ENCODE data around the gene CORO6. TPM values are rescaled to one million over a fixed set of nuclear protein-coding genes. Genes with fewer than 3 reads are reported as not detected.

Gene CORO6
- total and polyA plus RNA-seq, 4 experiments from 2014 or later: 1.6 to 2.2 TPM; not detected in 2

DNA sequence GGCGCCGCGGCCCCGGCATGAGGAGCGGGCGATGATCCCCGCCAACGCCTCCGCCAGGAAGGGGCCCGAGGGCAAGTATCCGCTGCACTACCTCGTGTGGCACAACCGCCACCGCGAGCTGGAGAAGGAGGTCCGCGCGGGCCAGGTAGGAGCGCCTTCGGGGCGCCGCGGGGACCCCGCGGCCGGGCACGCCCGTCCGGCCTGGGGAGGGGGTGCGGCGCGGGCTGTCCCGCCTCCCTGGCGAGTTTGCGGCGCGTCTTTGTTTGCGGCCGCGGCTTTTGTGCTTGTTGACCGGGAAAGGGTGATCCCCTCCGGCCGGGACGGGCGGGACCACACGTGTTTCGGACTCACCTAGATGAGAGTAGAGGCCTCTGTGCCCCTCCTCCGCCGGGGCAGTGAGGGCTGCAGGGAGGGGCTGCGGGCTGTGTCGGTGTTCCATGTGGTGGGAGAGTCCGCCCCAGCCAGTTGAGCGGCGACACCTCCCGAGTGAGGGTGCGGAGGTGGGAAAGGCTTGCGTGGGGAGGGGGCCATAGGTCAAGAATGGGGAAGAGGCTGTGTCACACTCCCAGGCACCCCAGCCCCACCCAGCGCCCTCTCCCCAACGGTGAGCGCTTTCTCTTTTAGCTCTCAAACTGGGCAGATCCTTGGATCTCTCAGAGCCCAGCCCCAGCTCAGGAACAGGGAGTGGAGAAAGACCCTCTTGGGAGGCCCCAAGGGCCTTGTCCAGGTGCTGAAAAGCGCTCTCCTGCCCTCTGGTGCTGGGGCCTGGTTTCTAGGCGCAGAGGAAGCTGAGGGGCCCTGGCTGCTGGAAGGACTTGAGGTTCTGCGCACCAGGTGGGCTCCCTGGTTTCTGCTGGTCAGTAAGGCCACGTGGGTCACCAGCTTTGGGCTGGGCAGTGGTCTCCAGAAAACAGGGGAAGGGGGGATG lies 28.9 kb downstream of the CORO6 start:
- Mint-ChIP-seq H3K9me3 (no peaks in the 10 kb centered on the region), H3K36me3 (peaks cover 0 to 3% of the 10 kb centered on the region in 2 donors), H3K4me3 (peak overlapping the region; percentile 69 to 86 (median 74)), H3K27ac (peak overlapping the region in 1 of 7 donors; percentile 63), H3K27me3 (no peaks in the 10 kb centered on the region), H3K4me1 (peaks cover 13 to 32% (median 24%) of the 10 kb centered on the region in 4 donors)
- POLR2A ChIA-PET (ENCODE audit: partially characterized antibody): interaction anchor here (0.7 to 6.0 kb wide), 5 partner anchors 15 to 26 kb away, joined by 3 to 109 read pairs (median 21); partner anchors contain the start of genes ABHD15 and TP53I13
- Histone ChIP-seq H3K27ac (ENCODE audit: low read depth, low read length) (no peak overlapping the region), H3K9me3 (ENCODE audit: control insufficient read depth in 1 of 2, low read length in 2 of 2) (no peaks in the 10 kb centered on the region), H3K36me3 (ENCODE audit: insufficient read depth, low read length) (no peaks in the 10 kb centered on the region), H3K27me3 (ENCODE audit: insufficient read depth, low read length) (no peaks in the 10 kb centered on the region), H3K4me3 (ENCODE audit: low read length in 2 of 2) (peak overlapping the region in 1 of 2 donors; percentile 54), H3K4me1 (ENCODE audit: insufficient read depth, low read length) (peaks cover 43% of the 10 kb centered on the region)
- no peak for DNase-seq
- CTCF ChIA-PET (ENCODE audit: partially characterized antibody): interaction anchor here (1.2 to 5.0 kb wide), 7 partner anchors 13 to 223 kb away, joined by 3 to 123 read pairs (median 20); partner anchors contain the start of genes ABHD15 and TP53I13
- intact Hi-C loops (cut with micrococcal nuclease): no loop called here

DNA sequence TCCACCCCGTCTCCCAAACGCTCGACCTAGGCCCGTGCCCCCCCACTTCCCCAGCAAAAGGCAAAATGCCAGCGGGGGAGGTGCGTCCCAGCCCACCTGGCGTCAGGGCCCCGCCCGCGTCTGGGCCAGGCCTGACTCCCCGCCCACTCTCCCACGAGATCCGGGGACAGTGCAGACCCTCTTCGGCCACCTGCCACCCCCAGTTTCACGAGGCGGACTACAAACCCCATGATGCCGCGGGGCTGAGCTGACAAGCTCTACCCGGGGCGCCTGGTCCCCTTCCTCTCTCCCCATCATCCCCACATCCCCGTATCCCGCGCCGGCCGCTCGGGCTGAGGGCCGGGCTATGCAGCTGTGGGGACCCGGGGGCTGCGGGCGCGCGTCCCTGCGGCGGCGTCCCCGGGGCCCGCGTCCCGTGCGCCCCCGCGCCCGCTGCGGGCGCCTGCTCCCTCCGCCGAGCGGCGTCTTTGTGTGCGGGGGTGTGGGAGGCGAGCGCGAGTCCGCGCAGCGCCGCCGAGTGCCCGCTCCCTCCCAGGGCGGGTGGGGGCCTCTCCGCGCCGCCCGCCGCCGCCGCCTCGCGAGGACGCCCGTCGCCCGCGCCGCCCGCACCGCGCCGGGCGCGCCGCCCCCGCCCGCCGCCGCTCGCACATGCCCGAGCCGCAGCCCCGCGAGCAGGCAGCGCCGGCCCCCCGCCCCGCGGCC lies 29.7 kb downstream of the CORO6 start, which contains the start of gene ANKRD13B:
Gene ANKRD13B, plus strand, starts transcription at position 283 of the 702 bp plus-strand sequence. CDS start 490 bp downstream, outside the sequence.
- intact Hi-C loops (cut with micrococcal nuclease): no loop called here
- Histone ChIP-seq H3K27me3 (ENCODE audit: insufficient read depth, low read length) (no peaks in the 10 kb centered on the region), H3K4me3 (ENCODE audit: low read length in 2 of 2) (peak within 1 kb of the TSS; percentile 29 to 54), H3K27ac (ENCODE audit: low read depth, low read length) (no peak within 1 kb of the TSS), H3K4me1 (ENCODE audit: insufficient read depth, low read length) (peaks cover 50% of the 10 kb centered on the region), H3K36me3 (ENCODE audit: insufficient read depth, low read length) (no peaks in the 10 kb centered on the region), H3K9me3 (ENCODE audit: control insufficient read depth in 1 of 2, low read length in 2 of 2) (no peaks in the 10 kb centered on the region)
- peaks cover 0 to 5% of the 10 kb centered on the region in 2 donors for H3K36me3 Mint-ChIP-seq
- H3K27ac Mint-ChIP-seq: peak within 1 kb of the TSS in 5 of 7 donors; percentile 31 to 84 (median 52)
- H3K9me3 Mint-ChIP-seq: no peaks in the 10 kb centered on the region
- no peaks in the 10 kb centered on the region for H3K27me3 Mint-ChIP-seq
- DNase-seq: no peak
- peak within 1 kb of the TSS; percentile 71 to 95 (median 84) for H3K4me3 Mint-ChIP-seq
- ChIA-PET CTCF (ENCODE audit: partially characterized antibody) (interaction anchor here (1.0 to 5.0 kb wide), 13 partner anchors 12 to 411 kb away, joined by 3 to 123 read pairs (median 4); partner anchors contain the start of genes ABHD15, CORO6 and TP53I13), POLR2A (ENCODE audit: partially characterized antibody) (interaction anchor here (0.7 to 6.0 kb wide), 11 partner anchors 11 to 223 kb away, joined by 3 to 109 read pairs (median 5); partner anchors contain the start of genes ABHD15 and TP53I13)
- peaks cover 16 to 39% (median 29%) of the 10 kb centered on the region in 4 donors for H3K4me1 Mint-ChIP-seq

DNA sequence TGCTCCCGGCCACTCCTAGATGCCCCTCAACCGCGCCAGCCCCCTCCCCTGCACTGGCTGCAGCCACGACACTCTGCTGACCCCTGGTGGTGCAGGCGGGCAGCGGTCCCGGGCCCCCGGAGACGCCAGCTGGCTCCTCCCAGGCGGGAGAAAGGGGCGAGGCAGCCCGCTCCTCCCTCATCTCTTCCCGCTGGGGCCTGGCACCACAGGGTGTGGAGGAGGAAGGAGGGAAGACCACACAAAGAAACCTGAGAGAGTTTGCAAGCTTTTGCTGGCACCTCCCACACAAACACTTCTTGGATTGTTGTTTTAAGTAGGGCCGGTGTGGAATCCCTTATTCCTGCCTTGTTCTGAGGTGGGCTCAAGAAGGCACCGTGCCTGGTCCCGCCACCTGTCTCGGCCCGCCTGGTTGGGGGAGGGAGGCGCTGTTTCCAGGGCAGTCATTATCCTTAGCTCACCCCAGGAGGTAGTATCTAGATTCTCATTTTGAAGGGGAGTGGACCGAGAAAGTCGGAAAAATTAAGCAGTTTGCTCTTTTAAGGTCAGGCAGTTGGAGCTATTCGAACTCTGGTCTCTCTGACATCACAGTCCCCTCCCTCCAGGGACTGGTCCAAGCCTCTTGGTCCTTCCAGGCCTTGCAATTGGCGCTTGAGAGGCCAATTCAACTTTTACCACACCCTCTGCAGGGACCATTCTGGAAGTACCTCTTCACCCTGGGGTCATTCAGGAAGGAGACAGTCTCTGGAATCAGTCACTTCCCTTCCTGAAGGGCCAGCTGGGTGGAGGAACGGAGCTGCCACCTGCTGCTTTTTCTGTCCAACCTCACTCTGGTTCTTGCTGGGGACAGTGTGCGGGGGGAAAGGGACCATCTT lies 30.7 kb downstream of the CORO6 start:
- no peak overlapping the region for H3K27ac ChIP-seq (ENCODE audit: low read depth, low read length)
- peaks cover 22 to 50% (median 38%) of the 10 kb centered on the region in 4 donors for H3K4me1 Mint-ChIP-seq
- no peaks in the 10 kb centered on the region for H3K9me3 Mint-ChIP-seq
- peaks cover 60% of the 10 kb centered on the region for H3K4me1 ChIP-seq (ENCODE audit: insufficient read depth, low read length)
- peak overlapping the region in 1 of 2 donors; percentile 49 for H3K4me3 ChIP-seq (ENCODE audit: low read length in 2 of 2)
- no peaks in the 10 kb centered on the region for H3K27me3 ChIP-seq (ENCODE audit: insufficient read depth, low read length)
- intact Hi-C loops (cut with micrococcal nuclease): loop anchor here (1.0 kb wide), 2 partner anchors 12 to 223 kb away; no protein-coding TSS in a partner anchor
- H3K27me3 Mint-ChIP-seq: no peaks in the 10 kb centered on the region
- peak overlapping the region in 5 of 7 donors; percentile 52 to 84 (median 80) for H3K27ac Mint-ChIP-seq
- peak; percentile 59 to 75 (median 64) for DNase-seq
- H3K4me3 Mint-ChIP-seq: peak overlapping the region; percentile 71 to 95 (median 84)
- ChIA-PET CTCF (ENCODE audit: partially characterized antibody) (interaction anchor here (0.7 to 5.0 kb wide), 23 partner anchors 9 to 410 kb away, joined by 3 to 123 read pairs (median 4); partner anchors contain the start of genes ABHD15, CORO6, TAOK1 and TP53I13), POLR2A (ENCODE audit: partially characterized antibody) (interaction anchor here (0.9 to 6.0 kb wide), 13 partner anchors 10 to 340 kb away, joined by 3 to 109 read pairs (median 6); partner anchors contain the start of genes ABHD15 and TP53I13)
- H3K36me3 ChIP-seq (ENCODE audit: insufficient read depth, low read length): no peaks in the 10 kb centered on the region
- H3K9me3 ChIP-seq (ENCODE audit: control insufficient read depth in 1 of 2, low read length in 2 of 2): no peaks in the 10 kb centered on the region
- H3K36me3 Mint-ChIP-seq: peaks cover 0 to 6% of the 10 kb centered on the region in 2 donors

DNA sequence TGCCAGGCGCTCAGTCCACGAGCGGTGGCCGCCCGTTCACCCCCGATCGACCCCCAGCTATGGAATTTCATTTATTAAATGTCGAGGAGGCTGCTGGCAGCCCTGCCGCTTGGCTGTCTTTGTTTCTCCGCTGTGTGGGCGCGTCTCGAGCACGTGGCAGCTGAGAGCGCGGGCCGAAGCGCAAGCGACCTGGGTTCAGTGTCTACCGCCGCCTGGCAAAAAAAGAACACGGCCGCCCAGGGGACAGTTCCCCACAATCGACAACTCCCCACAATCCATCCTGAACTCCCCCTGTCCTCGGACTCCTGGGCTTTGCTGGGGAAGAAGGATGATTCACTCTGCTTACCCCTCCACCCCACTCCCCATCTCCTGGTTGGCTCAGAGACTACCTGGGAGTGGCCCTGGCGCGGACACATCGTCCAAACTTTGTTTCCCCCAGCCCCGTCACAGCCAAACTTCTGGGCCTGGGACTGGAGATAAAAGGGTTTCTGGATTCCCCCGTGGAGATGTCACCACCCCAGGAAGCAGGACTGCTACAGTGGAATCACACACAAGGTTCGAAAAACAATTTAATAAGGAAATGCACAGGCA lies 31.5 kb downstream of the CORO6 start:
- H3K4me3 Mint-ChIP-seq: peak overlapping the region; percentile 71 to 95 (median 84)
- peaks cover 0 to 6% of the 10 kb centered on the region in 2 donors for H3K36me3 Mint-ChIP-seq
- H3K27me3 Mint-ChIP-seq: no peaks in the 10 kb centered on the region
- H3K27ac Mint-ChIP-seq: peak overlapping the region; percentile 29 to 84 (median 70)
- Histone ChIP-seq H3K27ac (ENCODE audit: low read depth, low read length) (no peak overlapping the region), H3K9me3 (ENCODE audit: control insufficient read depth in 1 of 2, low read length in 2 of 2) (no peaks in the 10 kb centered on the region), H3K36me3 (ENCODE audit: insufficient read depth, low read length) (no peaks in the 10 kb centered on the region), H3K4me3 (ENCODE audit: low read length in 2 of 2) (peak overlapping the region in 1 of 2 donors; percentile 43), H3K27me3 (ENCODE audit: insufficient read depth, low read length) (no peaks in the 10 kb centered on the region), H3K4me1 (ENCODE audit: insufficient read depth, low read length) (peaks cover 68% of the 10 kb centered on the region)
- intact Hi-C loops (cut with micrococcal nuclease): loop anchor here (1.0 kb wide), 2 partner anchors 11 to 222 kb away; no protein-coding TSS in a partner anchor
- H3K4me1 Mint-ChIP-seq: peaks cover 26 to 57% (median 43%) of the 10 kb centered on the region in 4 donors
- DNase-seq: no peak
- H3K9me3 Mint-ChIP-seq: no peaks in the 10 kb centered on the region
- CTCF ChIA-PET (ENCODE audit: partially characterized antibody): interaction anchor here (0.7 to 5.0 kb wide), 19 partner anchors 10 to 340 kb away, joined by 3 to 123 read pairs (median 4); partner anchors contain the start of genes ABHD15, CORO6 and TP53I13
- POLR2A ChIA-PET (ENCODE audit: partially characterized antibody): interaction anchor here (0.6 to 6.0 kb wide), 13 partner anchors 9 to 341 kb away, joined by 3 to 109 read pairs (median 6); partner anchors contain the start of genes ABHD15 and TP53I13

DNA sequence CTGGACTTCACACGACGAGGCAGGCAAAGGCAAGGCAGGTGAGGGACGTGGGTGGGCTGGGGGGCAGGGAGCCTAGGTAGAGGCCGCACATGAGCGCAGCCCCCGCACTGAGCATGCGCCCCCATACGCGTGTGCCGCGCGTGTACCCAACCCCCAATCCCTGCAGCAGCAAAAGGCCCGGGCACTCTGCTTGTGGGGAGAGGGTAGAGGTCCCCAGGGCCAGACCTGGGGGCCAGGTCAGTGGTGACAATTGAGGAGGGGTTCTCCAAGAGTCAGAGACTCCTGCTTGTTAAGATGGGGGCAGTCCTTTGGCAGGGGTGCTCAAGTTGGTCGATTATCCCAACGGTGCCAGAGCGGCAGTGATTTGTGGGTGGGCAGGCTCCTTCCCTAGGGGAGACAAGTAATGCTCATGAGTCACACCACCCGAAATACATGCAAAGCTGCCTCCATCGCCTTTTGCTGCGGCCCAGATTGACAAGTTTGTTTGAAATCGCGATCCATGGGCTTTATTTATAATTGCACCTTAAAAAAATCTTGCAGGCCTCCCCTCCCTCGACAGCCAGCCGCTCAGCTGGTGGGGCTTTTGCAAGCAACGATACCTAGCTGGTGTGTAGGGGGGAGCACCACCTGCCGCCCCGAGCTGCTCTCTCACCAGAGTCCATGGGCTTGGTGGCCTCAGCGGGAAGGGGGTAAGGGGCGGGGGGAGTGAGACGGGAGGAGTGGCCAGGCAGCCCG lies 32.1 kb downstream of the CORO6 start:
- CTCF ChIA-PET (ENCODE audit: partially characterized antibody): interaction anchor here (0.7 to 5.0 kb wide), 9 partner anchors 10 to 341 kb away, joined by 3 to 123 read pairs (median 11); partner anchors contain the start of genes ABHD15 and TP53I13
- H3K4me3 ChIP-seq (ENCODE audit: low read length in 2 of 2): peak overlapping the region; percentile 21 to 82
- H3K4me1 Mint-ChIP-seq: peaks cover 27 to 63% (median 49%) of the 10 kb centered on the region in 4 donors
- POLR2A ChIA-PET (ENCODE audit: partially characterized antibody): interaction anchor here (0.6 to 6.0 kb wide), 8 partner anchors 8 to 220 kb away, joined by 3 to 109 read pairs (median 16); partner anchors contain the start of genes ABHD15 and TP53I13
- peak overlapping the region; percentile 71 to 96 (median 92) for H3K4me3 Mint-ChIP-seq
- H3K9me3 Mint-ChIP-seq: no peaks in the 10 kb centered on the region
- H3K9me3 ChIP-seq (ENCODE audit: control insufficient read depth in 1 of 2, low read length in 2 of 2): no peaks in the 10 kb centered on the region
- peak overlapping the region; percentile 70 for H3K27ac ChIP-seq (ENCODE audit: low read depth, low read length)
- peaks cover 74% of the 10 kb centered on the region for H3K4me1 ChIP-seq (ENCODE audit: insufficient read depth, low read length)
- intact Hi-C loops (cut with micrococcal nuclease): loop anchor here (1.0 kb wide), 2 partner anchors 10 to 221 kb away; no protein-coding TSS in a partner anchor
- H3K36me3 Mint-ChIP-seq: peaks cover 0 to 6% of the 10 kb centered on the region in 2 donors
- no peaks in the 10 kb centered on the region for H3K36me3 ChIP-seq (ENCODE audit: insufficient read depth, low read length)
- H3K27me3 Mint-ChIP-seq: no peaks in the 10 kb centered on the region
- peak overlapping the region; percentile 22 to 92 (median 87) for H3K27ac Mint-ChIP-seq
- DNase-seq: peak in 1 of 5 donors; percentile 58
- H3K27me3 ChIP-seq (ENCODE audit: insufficient read depth, low read length): no peaks in the 10 kb centered on the region

Measured in CD4-positive, alpha-beta memory T cell (primary cell).